GM18870 (cell line): ENCODE results near the gene OPN4.

Experiments used
- ATAC-seq: cut with Tn5 transposase; IDR thresholded peaks from one replicate; pipeline ENCODE4 v1.9.1; 2021; ENCODE audit warnings: moderate library complexity; ENCODE audit not compliant: unreplicated experiment

OPN4 gene

DNA sequence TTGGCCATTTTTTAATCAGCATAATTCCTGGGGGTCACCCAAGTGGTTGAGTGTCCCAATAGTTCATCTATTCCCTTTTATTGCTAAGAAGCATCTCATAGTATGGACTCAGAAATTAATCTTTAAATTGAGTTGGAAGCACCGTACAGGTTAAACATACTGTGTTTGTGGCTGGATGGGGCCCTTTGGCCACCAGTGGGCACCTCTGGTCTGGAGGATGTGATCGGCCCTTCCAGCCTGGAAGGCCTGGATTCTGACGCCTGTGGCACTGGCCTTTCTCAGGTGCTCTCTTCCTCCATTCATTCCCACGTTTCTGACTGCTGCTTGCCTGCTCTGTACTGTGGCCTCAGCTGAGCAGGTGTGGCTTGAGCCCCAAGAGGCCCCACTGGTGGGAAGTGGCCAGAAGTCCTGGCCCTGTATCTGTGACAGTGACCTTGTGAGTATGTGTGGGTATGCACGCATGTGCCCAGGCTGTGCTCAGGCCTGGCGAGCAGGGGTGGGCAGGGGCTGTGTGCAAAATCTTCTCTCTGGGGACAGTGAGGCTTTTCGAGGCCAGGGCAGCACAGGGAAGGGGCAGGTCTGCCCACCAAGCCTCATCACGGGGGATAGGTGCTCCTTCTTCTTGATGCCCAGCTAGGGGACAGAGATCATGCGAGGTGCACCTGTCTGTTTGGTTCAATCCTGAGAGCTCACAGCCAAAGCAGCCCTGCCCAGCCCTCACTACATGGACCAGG lies 44.0 kb downstream of the OPN4 start:
- ATAC-seq, result no peak

DNA sequence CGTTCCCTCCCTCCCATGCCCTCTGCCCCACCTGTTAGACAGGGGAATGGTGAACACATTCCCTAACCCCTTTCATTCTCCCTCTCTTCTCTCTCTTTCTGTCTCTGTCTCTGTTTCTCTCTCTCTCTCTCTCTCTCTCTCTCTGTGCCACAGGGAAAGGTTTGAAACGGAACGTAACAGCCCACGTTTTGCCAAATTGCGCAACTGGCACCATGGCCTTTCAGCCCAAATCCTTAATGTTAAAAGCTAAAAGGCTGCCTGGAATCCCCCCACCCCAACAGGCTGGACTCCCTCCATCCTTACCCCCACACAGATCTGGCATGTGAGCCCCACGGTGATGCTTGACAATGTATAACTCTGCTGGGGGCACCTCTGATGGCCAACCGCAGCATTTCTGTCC lies 44.8 kb downstream of the OPN4 start:
- no peak for ATAC-seq

DNA sequence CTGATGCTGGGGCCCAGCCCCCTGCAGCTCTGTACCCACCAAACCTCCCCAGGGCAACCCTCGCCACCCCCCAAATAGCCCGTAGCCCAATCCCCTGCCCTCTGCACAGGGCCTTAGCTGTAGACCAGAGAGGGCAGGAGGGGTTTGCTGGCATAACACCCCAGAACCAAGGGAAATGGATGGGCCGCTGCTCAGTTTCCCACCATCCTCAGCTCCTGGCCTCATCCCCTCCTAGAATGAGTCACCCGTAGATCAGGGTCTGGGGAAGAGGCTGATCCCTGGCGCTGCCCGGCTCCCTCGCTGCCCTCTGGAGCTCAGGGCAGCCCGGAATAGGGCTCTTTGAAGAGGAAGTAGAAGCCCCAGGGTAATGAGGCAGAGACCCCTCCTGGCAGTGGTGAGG lies 45.2 kb downstream of the OPN4 start:
- ATAC-seq, result no peak

DNA sequence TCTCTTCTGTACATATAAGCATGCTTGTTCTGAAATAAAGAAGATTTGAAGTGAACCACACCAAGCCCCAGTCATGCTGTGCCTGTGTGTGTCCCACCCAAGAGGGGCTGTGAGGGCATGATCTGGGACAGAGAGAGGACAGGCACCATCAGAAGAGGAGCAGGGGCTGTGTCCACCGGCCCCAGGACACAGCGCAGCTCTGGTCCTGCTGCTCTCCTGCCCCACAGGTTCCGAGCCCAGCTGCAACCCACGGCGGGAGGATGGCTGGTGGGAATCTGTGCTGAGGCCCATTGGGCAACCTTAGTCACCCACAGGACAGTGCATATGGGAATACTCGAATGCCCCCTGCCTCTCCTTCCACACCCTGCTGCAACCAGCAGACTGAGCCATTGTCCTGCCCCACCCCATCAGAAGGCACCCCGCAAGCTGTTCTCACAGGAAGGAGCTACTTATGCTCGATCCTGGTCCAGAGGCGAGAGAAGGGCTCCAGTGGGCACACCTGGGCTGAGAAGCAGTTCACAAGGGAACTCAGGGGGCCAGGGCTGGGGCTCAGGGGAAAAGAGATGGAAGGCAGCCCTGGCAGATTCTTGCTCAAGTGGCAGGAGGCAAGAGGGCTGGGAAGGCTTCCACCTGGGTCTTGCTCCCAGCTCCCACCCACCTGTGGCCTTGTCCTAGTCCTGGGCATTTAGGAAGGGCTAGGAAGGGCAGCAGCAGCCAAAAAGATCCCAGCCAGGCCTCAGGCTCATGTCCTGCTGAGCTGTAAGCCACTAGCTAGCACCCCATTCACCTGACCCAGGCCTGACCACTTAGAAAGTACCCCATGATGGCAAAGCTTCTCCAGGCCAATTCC lies 45.9 kb downstream of the OPN4 start:
- ATAC-seq, result no peak

DNA sequence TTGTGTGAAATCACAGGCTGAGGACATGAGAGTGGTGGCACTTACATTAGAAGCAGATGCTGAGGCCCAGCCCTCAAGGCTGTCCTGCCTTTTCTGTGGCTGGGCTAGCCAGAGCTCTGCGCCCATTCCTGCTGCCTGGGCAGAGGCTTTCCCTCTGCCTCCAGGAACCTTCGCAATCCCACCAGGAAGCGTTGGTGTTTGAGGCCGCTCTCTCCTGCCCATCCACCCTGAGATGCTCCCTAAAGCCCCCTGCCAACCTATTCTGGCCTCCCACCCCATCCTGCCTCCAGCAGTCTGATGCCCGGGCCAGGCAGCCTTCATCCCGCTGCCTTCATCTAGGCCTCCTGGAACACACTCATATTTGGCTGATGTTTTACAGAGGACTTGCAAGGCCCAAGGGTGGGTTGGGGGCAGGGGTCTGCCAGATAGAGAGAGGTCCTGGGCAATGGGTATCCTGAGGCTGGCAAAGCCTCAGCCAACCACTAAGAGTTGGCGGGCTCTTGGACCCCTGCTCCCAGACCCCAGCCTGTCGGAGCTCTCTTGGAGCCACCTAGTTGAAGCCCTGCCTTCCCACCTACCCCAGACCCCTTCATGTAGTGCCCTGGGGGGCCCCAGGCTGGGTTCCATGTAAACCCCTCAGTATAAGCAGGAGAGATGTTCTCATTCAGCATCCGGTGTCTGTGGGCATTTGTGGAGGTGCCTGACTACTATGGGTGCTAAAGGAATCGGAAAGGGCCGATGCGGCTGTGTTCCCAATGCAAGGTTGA lies 46.7 kb downstream of the OPN4 start:
- no peak for ATAC-seq

DNA sequence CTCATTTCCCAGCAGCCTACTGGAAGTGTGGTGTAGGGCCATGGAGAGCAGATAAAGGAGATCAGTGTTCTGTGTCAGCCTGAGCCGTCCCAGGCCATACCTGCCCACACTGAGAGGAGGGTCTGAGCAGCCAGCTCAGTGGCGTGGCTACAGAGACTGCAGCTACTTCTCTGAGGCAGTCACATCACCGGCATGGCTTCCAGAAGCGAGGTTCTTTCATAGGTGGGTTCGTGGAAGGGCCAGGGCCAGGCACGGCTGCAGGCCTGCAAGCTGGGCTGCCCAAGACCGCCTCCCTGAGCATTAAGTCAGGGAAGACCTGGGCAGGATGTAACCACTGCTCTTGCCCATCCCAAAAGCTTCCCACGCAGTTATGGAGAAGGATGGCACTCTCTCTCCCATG lies 48.8 kb downstream of the OPN4 start:
- ATAC-seq, result no peak

DNA sequence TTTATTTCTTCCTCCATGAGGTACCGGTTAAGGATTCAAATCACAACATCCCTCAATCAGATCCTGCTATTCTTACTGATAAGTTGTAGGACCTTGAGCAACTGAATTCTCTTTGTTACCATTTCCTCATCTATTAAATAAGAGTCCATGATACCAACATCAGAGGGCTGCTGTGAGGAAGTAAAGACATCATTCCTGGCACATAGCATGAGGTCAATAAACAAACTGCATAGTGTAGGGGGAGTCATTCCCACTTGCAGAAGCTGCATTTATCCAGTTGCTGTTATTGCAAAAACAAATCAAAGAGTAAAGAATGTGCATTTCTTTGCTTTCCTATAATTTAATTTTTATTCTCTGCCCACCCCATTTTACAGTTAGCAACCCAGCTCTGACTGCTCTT lies 50.8 kb downstream of the OPN4 start:
- ATAC-seq, result no peak

DNA sequence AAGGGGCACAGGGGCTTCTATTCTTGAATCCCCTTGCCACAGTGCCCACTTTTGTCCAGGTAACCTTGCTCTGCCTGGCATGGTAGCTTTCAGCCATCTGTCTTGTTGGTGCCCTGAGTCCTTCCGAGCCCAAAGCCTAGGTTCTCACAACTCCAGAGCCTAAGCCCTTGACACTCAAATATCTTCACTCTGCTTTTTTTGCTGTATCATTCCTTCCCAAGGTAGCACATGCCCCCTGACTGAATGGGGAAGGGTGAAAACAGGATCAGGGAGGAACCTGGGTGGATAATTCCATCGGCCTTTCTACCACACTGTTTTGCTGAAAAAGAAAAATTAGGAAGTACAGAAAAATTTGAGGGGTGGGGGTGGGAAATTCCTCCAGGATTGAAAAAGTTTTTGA lies 51.6 kb downstream of the OPN4 start:
- ATAC-seq, result no peak

DNA sequence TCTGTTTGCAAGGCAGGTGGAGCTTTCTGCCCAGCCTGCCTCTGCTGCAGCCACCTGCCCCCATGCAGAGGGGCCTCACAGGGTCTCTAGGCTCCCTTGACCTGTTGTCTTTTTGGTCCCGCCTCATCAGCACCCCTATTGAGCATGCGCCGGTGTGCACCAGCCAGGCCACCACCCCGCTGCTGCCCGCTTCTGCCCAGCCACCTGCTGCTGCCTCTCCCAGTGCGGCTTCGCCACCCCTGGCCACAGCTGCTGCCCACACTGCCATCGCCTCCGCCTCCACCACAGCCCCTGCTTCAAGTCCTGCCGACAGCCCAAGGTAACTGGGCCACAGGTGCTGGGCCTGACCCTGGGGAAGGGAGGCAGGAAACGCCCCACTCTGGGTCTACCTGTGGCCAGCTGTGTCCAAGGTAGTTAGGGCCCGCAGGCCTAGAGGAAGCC lies 52.1 kb downstream of the OPN4 start:
- no peak for ATAC-seq

DNA sequence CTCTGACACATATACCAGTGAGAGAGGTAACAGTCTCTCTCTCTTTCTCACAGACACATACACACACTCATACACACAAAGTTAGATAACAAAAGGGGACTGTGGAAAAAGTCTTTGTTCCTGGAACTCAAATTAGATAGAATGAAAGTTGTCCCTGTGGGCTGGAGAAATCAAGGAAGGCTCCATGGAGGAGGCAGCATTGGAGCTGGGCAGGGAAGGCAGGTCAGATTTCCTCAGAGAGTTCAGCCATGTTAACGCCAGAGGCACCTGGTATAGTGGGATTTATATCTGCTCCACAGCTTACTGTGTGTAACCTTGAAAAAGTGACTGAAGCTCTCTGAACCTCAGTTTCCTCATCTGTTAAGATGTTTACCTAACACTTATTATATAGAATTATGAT lies 52.6 kb downstream of the OPN4 start:
- no peak for ATAC-seq

DNA sequence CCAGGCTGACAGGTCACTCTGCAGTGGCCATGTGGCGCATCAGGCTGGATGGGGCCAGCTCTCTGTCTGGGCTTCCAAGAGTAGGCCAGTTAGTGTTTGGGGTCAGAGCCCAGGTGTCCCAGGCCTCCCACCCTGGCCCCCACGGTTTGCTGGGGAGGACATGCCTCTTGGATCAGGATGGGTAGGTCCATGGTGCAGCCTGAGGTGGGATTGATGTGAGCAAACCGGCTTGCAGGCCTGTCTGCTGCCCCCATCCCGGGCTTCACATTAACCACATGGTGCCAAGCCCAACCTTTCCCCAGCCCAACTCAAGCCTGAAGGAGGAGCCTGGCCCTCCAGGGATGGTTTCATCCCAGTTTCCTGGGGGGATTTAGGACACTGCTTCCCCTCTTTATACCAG lies 53.2 kb downstream of the OPN4 start:
- no peak for ATAC-seq

DNA sequence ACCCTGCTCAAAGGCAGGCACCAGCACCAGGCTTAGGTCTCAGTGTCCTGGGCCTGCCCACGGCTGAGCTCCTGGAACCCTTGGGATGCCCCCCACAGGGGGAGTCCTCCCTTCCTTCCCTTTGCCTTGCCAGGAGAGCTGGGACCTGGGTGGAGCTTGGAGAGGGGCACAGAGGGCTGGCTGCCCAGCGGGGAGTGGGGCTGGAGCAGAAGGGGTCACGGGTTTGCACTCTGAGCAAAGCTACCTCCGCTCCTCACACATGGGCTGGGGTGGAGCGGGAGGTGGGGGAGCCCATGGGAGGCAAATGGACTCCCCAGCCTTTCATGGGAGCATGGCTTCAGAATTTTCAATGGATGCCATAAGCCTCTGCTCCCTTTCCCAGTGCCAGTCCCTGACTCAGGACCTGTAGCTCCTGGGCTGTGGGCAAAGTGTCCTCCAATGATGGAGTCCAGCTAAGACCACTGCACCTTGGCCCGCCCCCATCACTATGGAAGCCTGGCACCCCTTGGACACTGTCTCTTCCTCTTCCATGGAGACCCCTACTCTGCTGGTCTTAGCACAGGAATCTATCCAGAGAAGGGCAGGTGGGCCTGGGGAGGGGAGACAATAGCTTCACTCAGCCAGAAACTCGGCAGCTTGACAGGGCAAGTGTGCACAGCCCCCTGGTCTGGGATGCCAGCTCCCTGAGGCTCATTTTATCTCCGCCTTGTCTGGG lies 53.9 kb downstream of the OPN4 start:
- no peak for ATAC-seq

DNA sequence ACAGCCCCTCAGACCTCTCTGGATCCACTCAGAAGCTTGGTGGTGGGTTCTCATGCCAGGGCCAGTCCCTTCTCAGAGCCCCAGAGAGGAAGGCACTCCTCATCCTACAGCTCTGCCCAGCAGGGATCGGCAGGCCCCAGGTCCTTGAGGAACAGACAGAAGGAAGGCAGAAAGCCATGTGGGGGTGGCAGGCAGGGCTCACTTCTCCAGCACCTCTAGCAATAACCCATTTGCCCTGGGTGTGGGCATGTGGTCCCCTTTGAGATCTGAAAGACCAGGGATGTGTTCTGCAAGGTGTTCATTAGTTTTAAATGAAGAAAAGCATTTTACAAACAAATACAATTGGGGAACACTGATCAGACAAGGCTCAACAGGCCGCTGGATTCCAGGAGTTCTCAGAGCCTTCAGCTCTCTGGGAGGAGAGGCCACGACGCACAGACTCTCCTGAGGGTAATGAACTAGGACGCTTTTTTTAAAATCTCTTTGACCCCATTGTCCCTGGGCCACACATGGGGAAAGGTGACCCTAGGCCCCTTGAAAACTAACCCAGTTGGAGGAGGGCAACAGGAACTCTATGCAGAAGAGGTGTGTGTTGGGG lies 54.5 kb downstream of the OPN4 start:
- no peak for ATAC-seq

DNA sequence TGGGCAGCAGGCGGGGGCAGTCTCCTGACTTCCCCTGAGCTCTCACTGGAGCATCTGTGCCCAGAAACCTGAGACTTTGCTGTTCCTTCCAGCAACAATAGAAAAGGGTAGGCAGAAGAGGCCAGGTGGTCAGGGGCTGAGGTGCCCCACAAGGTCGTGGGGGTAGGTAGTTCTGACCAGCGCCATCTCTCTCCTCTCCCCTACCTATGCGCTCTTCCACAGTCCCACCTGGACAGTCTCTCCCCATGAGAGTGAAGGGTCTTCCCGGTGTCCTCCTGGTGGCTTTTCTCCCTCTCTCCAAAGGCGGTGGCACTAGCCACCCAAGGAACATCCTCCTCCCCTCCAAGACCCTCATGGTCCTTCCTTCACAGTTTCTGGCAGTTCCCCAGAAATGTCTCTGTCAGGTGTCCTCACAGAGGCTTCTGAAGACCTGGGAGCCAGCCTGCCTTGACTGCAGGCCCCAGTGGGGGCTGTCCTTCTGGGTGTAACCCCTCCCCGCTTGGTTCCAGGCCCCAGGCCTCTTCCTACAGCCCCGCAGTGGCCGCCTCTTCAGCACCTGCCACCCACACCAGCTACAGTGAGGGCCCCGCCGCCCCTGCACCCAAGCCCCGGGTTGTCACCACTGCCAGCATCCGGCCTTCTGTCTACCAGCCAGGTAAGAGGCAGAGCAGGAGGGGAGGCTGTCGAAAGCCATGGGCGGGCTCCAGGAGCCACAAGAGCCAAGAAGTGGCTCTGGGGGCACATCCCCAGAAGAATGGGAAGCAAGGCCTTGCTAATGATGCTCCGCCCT lies 55.2 kb downstream of the OPN4 start:
- ATAC-seq, result no peak

DNA sequence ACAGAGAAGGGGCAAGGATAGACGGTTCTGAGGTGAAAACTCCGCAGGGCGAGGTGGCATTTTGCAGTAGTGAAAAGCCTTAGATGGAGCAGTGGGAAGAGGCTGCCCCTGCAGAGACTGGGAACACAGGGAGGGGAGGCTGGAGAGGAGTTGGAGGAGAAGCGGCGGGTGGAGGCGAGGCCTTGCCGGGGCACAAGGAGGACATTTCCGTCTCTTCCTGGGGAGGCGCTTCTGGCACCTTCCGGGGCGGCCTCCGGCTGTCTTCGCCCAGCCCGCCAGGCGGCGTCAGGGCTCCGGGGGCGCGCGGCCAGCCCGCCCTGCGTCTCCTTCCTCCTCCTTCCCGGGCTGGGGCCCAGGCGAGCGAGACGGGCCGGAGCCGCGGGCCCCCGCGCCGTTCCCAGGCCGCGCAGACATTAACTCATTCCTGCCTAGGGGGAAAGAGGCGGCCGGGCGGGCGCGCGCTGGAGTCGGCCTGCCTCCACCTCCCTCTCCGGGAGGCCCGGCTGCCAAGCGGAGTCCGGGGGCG lies 56.7 kb downstream of the OPN4 start:
- ATAC-seq, result peak; percentile 70

DNA sequence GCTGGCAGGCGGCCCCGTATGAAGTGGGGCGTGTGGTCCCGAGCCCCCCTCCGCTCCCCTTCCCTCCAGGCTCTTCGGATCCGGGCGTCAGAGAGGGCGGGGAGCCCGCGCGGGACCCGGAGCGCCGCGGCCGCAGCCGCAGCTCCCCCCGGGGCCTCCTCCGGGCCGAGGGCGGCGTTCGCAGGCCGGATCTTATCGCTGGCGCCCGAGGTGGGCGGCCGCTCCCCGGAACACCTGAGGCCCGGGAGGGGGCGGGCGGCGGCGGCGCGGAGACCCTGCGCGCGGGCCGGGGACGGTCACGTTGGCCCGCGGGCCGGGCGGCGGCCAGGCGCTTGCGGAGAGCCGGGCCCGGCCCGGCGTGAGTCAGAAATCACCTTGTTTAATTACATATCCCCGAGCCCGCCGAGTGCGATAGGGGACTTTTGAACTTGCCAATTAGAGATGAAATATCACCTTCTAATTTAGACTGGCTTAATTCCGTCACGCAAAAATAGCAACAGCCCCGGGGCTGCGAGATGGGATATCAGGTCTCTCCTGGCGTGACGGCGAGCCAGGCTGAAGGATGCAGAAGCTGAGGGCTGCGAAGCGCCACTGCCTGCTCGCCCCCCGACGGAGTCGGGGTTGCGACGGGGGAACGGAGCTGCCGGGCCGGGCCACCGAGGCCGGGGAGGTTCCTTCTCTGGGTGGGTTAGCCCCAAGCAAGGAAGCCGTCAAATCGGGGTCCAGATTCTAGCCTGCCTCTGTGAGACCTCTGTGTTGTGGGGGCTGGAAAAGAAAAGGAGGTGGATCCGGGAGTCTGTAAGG lies 57.4 kb downstream of the OPN4 start:
- ATAC-seq, result peak; percentile 36

DNA sequence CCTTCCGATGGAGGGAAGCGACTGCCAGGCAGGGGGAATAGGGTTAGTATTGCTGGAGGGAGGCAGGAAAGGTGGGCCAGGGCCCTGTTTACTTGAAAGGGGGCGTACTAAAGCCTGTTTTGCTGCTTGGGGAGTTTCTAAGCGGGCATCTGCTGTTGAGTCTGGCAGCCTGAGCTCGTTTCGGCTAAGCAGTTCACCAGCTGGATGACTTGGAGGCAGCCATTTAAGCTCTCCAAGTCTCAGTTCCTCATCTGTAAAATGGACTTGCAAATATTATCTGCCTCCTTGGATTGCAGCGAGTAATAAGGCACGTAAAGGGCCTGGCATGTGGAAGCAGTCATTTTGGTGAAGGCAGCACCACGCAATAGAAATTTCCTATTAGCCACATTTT lies 58.0 kb downstream of the OPN4 start:
- ATAC-seq, result no peak

DNA sequence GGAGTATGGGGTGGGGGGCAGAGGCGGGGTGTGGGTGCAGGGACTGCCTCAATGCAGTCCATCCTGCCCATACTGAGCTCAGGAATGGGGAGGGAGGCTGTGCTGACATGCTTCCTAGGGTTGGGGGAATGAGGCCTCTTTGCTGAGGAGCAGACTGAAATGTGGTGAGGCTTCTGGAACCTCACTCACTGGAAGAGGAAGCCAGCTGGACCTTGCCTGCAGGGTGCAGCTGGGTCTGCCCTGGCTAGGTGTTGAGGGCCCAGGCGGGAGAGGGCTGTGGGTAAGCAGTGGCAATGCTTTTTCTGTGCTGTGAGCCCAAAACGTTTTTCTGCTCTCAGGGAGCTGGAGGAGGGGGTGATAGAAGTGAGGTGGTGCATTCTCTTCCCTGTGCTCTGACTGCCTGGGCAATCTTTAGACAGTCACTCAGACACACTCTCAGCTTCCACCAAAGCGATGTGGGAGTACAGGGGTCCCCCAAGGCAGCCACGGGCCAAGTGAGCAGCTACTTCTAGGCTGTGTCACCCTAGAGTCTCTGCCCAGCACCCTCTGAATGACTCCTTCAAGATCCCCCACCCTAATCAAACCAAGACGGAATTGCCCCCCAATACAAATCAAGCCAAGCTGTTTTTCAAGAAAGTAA lies 60.9 kb downstream of the OPN4 start:
- ATAC-seq, result no peak
